Vagina (tissue), 2 donors: ENCODE results near the gene STAB2.

ENCODE experiments used
- POLR2AphosphoS5 ChIP-seq, 2 donors: sonication (generic); formaldehyde crosslinking; IDR thresholded peaks; one replicate each; pipeline ENCODE4 v1.9.0; 2017; ENCODE audit warnings: antibody characterized with exemption in 2 of 2, mild to moderate bottlenecking in 2 of 2, low read depth in 1 of 2; ENCODE audit not compliant: insufficient read depth in 1 of 2
- TF ChIP-seq, protein P1 (sequence below), 3 experiments: fragments of 450-650 bp in 2 of 3; fragments of 200-600 bp in 1 of 3; sonication (generic) in 1 of 3; IDR thresholded peaks; one replicate each; pipeline ENCODE4 v1.5.1; 2017 to 2019; ENCODE audit warnings: antibody characterized with exemption in 3 of 3, mild to moderate bottlenecking in 2 of 3, moderate library complexity in 2 of 3

DNA sequence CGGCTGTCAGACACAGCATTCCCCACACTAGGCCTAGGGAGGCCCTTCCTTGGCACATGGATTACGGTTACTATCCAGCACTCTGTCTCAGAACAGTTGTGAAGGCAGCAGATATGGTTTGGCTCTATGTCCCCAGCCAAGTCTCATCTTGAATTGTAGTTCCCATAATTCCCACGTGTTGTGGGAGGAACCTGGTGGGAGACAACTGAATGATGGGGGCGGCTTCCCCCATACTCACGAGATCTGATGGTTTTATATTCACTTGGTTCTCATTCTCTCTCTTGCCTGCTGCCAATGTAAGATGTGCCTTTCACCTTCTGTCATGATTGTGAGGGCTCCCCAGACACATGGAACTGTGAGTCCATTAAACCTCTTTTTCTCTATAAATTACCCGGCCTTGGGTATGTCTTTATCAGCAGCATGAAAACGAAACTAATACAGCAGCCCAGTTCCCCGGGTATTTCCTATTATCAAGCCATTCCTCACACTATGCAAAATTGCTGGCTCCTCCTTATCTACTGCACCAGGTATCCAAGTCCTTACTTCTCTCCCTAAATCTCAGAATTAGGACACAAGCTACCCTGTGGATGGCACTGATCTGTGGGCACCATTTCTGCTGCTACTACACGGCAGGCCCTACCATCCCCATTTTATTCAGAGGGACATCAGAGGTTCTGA, 220.6 kb downstream of the STAB2 start:
- TF ChIP-seq, protein P1, sequence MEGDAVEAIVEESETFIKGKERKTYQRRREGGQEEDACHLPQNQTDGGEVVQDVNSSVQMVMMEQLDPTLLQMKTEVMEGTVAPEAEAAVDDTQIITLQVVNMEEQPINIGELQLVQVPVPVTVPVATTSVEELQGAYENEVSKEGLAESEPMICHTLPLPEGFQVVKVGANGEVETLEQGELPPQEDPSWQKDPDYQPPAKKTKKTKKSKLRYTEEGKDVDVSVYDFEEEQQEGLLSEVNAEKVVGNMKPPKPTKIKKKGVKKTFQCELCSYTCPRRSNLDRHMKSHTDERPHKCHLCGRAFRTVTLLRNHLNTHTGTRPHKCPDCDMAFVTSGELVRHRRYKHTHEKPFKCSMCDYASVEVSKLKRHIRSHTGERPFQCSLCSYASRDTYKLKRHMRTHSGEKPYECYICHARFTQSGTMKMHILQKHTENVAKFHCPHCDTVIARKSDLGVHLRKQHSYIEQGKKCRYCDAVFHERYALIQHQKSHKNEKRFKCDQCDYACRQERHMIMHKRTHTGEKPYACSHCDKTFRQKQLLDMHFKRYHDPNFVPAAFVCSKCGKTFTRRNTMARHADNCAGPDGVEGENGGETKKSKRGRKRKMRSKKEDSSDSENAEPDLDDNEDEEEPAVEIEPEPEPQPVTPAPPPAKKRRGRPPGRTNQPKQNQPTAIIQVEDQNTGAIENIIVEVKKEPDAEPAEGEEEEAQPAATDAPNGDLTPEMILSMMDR (IDR thresholded peaks at IDR 0.05) = no peak
- TF ChIP-seq POLR2AphosphoS5 (IDR thresholded peaks at IDR 0.05; ENCODE audit: insufficient read depth in 1 of 2, low read depth in 1 of 2) = no peak
